Endothelial cell of umbilical vein (primary cell): ENCODE data around the gene NLRC3. TPM values are rescaled to one million over a fixed set of nuclear protein-coding genes. Genes with fewer than 3 reads are reported as not detected.

ENCODE experiments used
- BruUV-seq: library from RNA; stranded (reverse); fragments of 400-500 nt; replicated peaks from 2 replicates; lab custom pipeline; 2021; lab: Mats Ljungman, UMichigan
- CTCF ChIA-PET: fragments of 300-600, 350-600 bp; sonication (Branson Sonifier 250); formaldehyde crosslinking; loops from one replicate; lab custom pipeline; 2021; ENCODE audit warnings: antibody characterized with exemption, inconsistent platforms; lab: Charles Lee
- POLR2A ChIA-PET: fragments of 300-600, 350-600 bp; sonication (Branson Sonifier 250); formaldehyde crosslinking; loops from one replicate; lab custom pipeline; 2021; ENCODE audit warnings: antibody characterized with exemption, inconsistent platforms; lab: Charles Lee
- DNase-seq: peaks from one replicate; pipeline ENCODE4 v3.0.0-alpha.2; 2011; ENCODE audit warnings: low read depth, low spot score
- FAIRE-seq: peaks from 2 replicates; lab custom pipeline; 2011; peaks lifted over from hg19 to GRCh38; lab: Jason Lieb, UNC
- H2AFZ ChIP-seq: 2 replicates; pipeline ENCODE4 v1.6.0; 2012; ENCODE audit warnings: low read depth, low read length, control low read depth, inconsistent platforms
- H3K27ac ChIP-seq: 2 replicates; pipeline ENCODE4 v1.5.1; 2011; ENCODE audit warnings: low read depth, mild to moderate bottlenecking, control low read depth, low read length, moderate library complexity; ENCODE audit not compliant: insufficient read depth
- H3K27me3 ChIP-seq, 2 experiments: 2 replicates each; pipeline versions ENCODE4 v1.6.0 to v1.6.1; 2011; ENCODE audit warnings: low read length in 2 of 2, mixed read lengths in 1 of 2; ENCODE audit not compliant: control insufficient read depth in 2 of 2, insufficient read depth in 2 of 2
- H3K36me3 ChIP-seq, 2 experiments: 2 replicates in 1 of 2; 3 replicates in 1 of 2; pipeline ENCODE4 v1.5.1; 2011; ENCODE audit warnings: low read length in 2 of 2, mild to moderate bottlenecking in 1 of 2, moderate library complexity in 1 of 2; ENCODE audit not compliant: control insufficient read depth in 2 of 2, insufficient read depth in 2 of 2; ENCODE audit errors: extremely low read depth in 1 of 2
- H3K4me1 ChIP-seq: 3 replicates; pipeline ENCODE4 v1.5.1; 2011; ENCODE audit warnings: mild to moderate bottlenecking, low read length; ENCODE audit not compliant: control insufficient read depth, insufficient read depth; ENCODE audit errors: extremely low read depth
- H3K4me2 ChIP-seq: 2 replicates; pipeline ENCODE4 v1.6.1; 2011; ENCODE audit warnings: low read length, control low read depth, mixed read lengths; ENCODE audit not compliant: insufficient read depth
- H3K4me3 ChIP-seq, 3 experiments: fragments of 200-600 bp in 1 of 3; sonication (generic), shearing (Covaris generic) in 1 of 3; replicated peaks in 1 of 3; 2 replicates each; pipeline ENCODE4 v1.5.1; 2011 to 2016; ENCODE audit warnings: control low read depth in 3 of 3, low read length in 3 of 3, mild to moderate bottlenecking in 2 of 3, inconsistent platforms in 1 of 3, low read depth in 1 of 3, moderate library complexity in 1 of 3; ENCODE audit not compliant: insufficient read depth in 1 of 3
- H3K79me2 ChIP-seq: 2 replicates; pipeline ENCODE4 v1.6.0; 2012; ENCODE audit warnings: low read length, inconsistent platforms; ENCODE audit not compliant: control insufficient read depth, insufficient read depth
- H3K9ac ChIP-seq: replicated peaks from 2 replicates; pipeline ENCODE3; 2011; ENCODE audit warnings: low read length, control low read depth; ENCODE audit not compliant: insufficient read depth; ENCODE audit errors: extremely low read depth
- H3K9me1 ChIP-seq: replicated peaks from 3 replicates; pipeline ENCODE4 v1.6.0; 2011; ENCODE audit warnings: mild to moderate bottlenecking, low read length; ENCODE audit not compliant: control insufficient read depth, insufficient read depth; ENCODE audit errors: extremely low read depth
- H3K9me3 ChIP-seq: replicated peaks from 2 replicates; pipeline ENCODE4 v1.5.1; 2012; ENCODE audit warnings: low read length, inconsistent platforms; ENCODE audit not compliant: control insufficient read depth, insufficient read depth
- H4K20me1 ChIP-seq: replicated peaks from 2 replicates; pipeline ENCODE3; 2011; ENCODE audit warnings: mild to moderate bottlenecking, low read length; ENCODE audit not compliant: control insufficient read depth, insufficient read depth; ENCODE audit errors: extremely low read depth
- EZH2 ChIP-seq: IDR thresholded peaks from 2 replicates; pipeline ENCODE4 v1.6.1; 2012; ENCODE audit warnings: borderline replicate concordance, low read depth, mild to moderate bottlenecking, moderate library complexity, low read length, inconsistent platforms; ENCODE audit not compliant: severe bottlenecking
- FOS ChIP-seq: IDR thresholded peaks from 2 replicates; pipeline ENCODE4 v1.6.1; 2011; ENCODE audit warnings: mild to moderate bottlenecking, low read length, moderate library complexity, borderline replicate concordance; ENCODE audit not compliant: insufficient read depth
- POLR2AphosphoS5 ChIP-seq: IDR thresholded peaks from 2 replicates; pipeline ENCODE4 v1.6.1; 2012; ENCODE audit warnings: low read depth, mild to moderate bottlenecking, control low read depth, low read length, moderate library complexity; ENCODE audit not compliant: insufficient read depth
- dilution Hi-C: fragments of 300-500 bp; cut with MboI; formaldehyde crosslinking; loops from one replicate; pipeline ENCODE4 v1.15.0; 2019; ENCODE audit warnings: low sequenced_read_pairs; ENCODE audit not compliant: extremely low pct_ligation_motif_present
- intact Hi-C: fragments of 100-400 bp; cut with micrococcal nuclease; formaldehyde crosslinking; loops from one replicate; pipeline ENCODE4 v1.10.0; 2022
- polyA plus RNA-seq, 4 experiments: library from polyadenylated mRNA; depleted of rRNA in 3 of 4; stranded (reverse) in 3 of 4; unstranded in 1 of 4; fragments of >200 nt; gene quantifications; 2 replicates each; pipeline versions ENCODE4 v1.2.1 to v1.2.3, GENCODE V29; 2011 to 2012; ENCODE audit warnings: missing spikeins in 1 of 4
- total RNA-seq: library from RNA; stranded (reverse); gene quantifications from 2 replicates; pipeline ENCODE4 v1.2.3, GENCODE V29; 2021
- TF ChIP-seq, protein P1 (sequence below): IDR thresholded peaks from 2 replicates; pipeline ENCODE4 v1.6.1; 2011; ENCODE audit not compliant: insufficient read depth, insufficient read length
- TF ChIP-seq, protein P2 (sequence below), 2 donors: IDR thresholded peaks; 1 replicate in 1 of 2; 2 replicates in 1 of 2; pipeline ENCODE4 v1.5.1; 2011; ENCODE audit warnings: low read length in 2 of 2, mild to moderate bottlenecking in 2 of 2, moderate library complexity in 2 of 2, control low read depth in 1 of 2, inconsistent platforms in 1 of 2, low read depth in 1 of 2; ENCODE audit not compliant: insufficient read depth in 1 of 2; ENCODE audit errors: extremely low read depth in 1 of 2

The NLRC3 gene
- total and polyA plus RNA-seq, 2 donors (not counting 3 experiments of a cell fraction or from before 2014, with no cell fraction given), result 0.84 to 3.4 TPM

DNA sequence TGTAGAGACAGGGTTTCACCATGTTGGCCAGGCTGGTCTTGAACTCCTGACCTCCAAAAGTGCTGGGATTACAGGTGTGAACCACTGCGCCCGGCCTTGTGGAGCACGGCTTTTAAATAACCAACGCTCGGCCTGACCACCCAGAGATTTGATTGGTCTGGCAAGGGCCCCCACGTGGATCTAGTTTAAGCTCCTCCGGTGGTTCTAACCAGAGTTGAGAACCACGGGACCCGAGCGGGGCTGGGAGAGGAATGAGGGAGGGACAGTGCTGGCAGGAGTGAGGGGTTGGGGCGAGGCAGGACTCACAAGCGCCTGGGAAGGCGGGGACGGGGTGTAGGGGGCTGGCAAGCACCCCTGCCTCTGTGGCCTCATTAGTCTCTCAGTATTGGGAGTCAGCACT is 3.0 kb downstream of the NLRC3 start:
- dilution Hi-C loops, result no loop called here
- BruUV-seq, result no TSS peak
- DNase-seq, result no peak
- TF ChIP-seq EZH2, result no peak
- TF ChIP-seq, protein P1, sequence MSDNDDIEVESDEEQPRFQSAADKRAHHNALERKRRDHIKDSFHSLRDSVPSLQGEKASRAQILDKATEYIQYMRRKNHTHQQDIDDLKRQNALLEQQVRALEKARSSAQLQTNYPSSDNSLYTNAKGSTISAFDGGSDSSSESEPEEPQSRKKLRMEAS, result no peak
- no peak for TF ChIP-seq FOS
- TF ChIP-seq, protein P2, sequence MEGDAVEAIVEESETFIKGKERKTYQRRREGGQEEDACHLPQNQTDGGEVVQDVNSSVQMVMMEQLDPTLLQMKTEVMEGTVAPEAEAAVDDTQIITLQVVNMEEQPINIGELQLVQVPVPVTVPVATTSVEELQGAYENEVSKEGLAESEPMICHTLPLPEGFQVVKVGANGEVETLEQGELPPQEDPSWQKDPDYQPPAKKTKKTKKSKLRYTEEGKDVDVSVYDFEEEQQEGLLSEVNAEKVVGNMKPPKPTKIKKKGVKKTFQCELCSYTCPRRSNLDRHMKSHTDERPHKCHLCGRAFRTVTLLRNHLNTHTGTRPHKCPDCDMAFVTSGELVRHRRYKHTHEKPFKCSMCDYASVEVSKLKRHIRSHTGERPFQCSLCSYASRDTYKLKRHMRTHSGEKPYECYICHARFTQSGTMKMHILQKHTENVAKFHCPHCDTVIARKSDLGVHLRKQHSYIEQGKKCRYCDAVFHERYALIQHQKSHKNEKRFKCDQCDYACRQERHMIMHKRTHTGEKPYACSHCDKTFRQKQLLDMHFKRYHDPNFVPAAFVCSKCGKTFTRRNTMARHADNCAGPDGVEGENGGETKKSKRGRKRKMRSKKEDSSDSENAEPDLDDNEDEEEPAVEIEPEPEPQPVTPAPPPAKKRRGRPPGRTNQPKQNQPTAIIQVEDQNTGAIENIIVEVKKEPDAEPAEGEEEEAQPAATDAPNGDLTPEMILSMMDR (IDR thresholded peaks at IDR 0.05; ENCODE audit: extremely low read depth in 1 of 2, insufficient read depth in 1 of 2, low read depth in 1 of 2, low read length in 2 of 2), result no peak
- no peak for TF ChIP-seq POLR2AphosphoS5
- Histone ChIP-seq H3K4me2 (no peak overlapping the region), H3K4me1 (peaks cover 10% of the 10 kb centered on the region), H3K79me2 (no peaks in the 10 kb centered on the region), H2AFZ (no peak overlapping the region), H3K9me3 (peaks cover 3% of the 10 kb centered on the region), H3K27ac (no peak overlapping the region), H3K4me3 (no peak overlapping the region), H4K20me1 (no peaks in the 10 kb centered on the region), H3K36me3 (no peaks in the 10 kb centered on the region), H3K9ac (no peak overlapping the region), H3K9me1 (no peaks in the 10 kb centered on the region), H3K27me3 (no peaks in the 10 kb centered on the region)
- ChIA-PET POLR2A (no interaction called here), CTCF (no interaction called here)
- intact Hi-C loops, result no loop called here
- no peak for FAIRE-seq
